ENCODE results near the gene FAM3B. TPM values are rescaled to one million over a fixed set of nuclear protein-coding genes. Genes with fewer than 3 reads are reported as not detected.
A peak's percentile ranks its signal among the peaks of the same experiment; 100 is the strongest.

The FAM3B gene
- total RNA-seq, 4 donors from 2014 or later = 0.59 to 4.6 (median 1.8) TPM

GRCh38 chr21:41360072-41360821 is 43.6 kb downstream of the FAM3B start:
- intact Hi-C loops (cut with DNase I; ENCODE audit: low total_unique reads) = no loop called here
- no peak for TF ChIP-seq CTCF (IDR thresholded peaks at IDR 0.05)
- no peak for TF ChIP-seq POLR2A (IDR thresholded peaks at IDR 0.05)
- 62 to 72% methylated on average over 21 to 22 of the region's 22 CpGs for WGBS, 2 donors

GRCh38 chr21:41361053-41361785 is 44.6 kb downstream of the FAM3B start:
- peak in 1 of 2 donors; percentile 75 for DNase-seq (ENCODE audit: low spot score in 2 of 2)
- TF ChIP-seq POLR2A (IDR thresholded peaks at IDR 0.05) (no peak), CTCF (IDR thresholded peaks at IDR 0.05) (no peak)
- no peak overlapping the region for H3K4me3 ChIP-seq (ENCODE audit: low read depth, poor library complexity, severe bottlenecking)
- 87 to 95% methylated on average over 16 of the region's 16 CpGs for WGBS, 2 donors
- intact Hi-C loops (cut with DNase I; ENCODE audit: low total_unique reads) = no loop called here

More at GRCh38 chr21:41360072-41360821, 43.6 kb downstream of the FAM3B start:
- peak; percentile 65 to 93 for DNase-seq (ENCODE audit: low spot score in 2 of 2)
- H3K4me3 ChIP-seq (ENCODE audit: low read depth, poor library complexity, severe bottlenecking) = no peak overlapping the region

GRCh38 chr21:41361786-41362604 is 45.4 kb downstream of the FAM3B start, which contains the start of gene MX2:
Gene MX2 (plus strand): TSS chr21:41362027. CDS start chr21:41376907, 14,880 bp downstream.
- no peak within 1 kb of the TSS for H3K4me3 ChIP-seq (ENCODE audit: low read depth, poor library complexity, severe bottlenecking)
- 18 to 42% methylated on average over 24 of the region's 24 CpGs for WGBS, 2 donors
- TF ChIP-seq CTCF (IDR thresholded peaks at IDR 0.05) (no peak), POLR2A (IDR thresholded peaks at IDR 0.05) (no peak)
- DNase-seq (ENCODE audit: low spot score in 2 of 2) = peak; percentile 82 to 95
- intact Hi-C loops (cut with DNase I; ENCODE audit: low total_unique reads) = no loop called here

- intact Hi-C loops (cut with DNase I; ENCODE audit: low total_unique reads) = no loop called here
- DNase-seq (ENCODE audit: low spot score in 2 of 2) = peak in 1 of 2 donors; percentile 52
- 80 to 82% methylated on average over 16 of the region's 16 CpGs for WGBS, 2 donors
- no peak for TF ChIP-seq POLR2A (IDR thresholded peaks at IDR 0.05)
- TF ChIP-seq CTCF (IDR thresholded peaks at IDR 0.05) = no peak
- H3K4me3 ChIP-seq (ENCODE audit: low read depth, poor library complexity, severe bottlenecking) = no peak overlapping the region
Observed at GRCh38 chr21:41362605-41363369, 46.2 kb downstream of the FAM3B start.

Data from lower leg skin (tissue), 4 donors.